GM19438 (cell line): ENCODE data around the gene KCNMB4.
"Not testable (repeated sequence)": the region's sequence is repeated elsewhere in the genome, so short reads cannot be mapped to it uniquely, and the experiment has no call there.

ENCODE experiments used
- ATAC-seq: cut with Tn5 transposase; IDR thresholded peaks from one replicate; pipeline ENCODE4 v1.9.1; 2021; ENCODE audit warnings: low read depth; ENCODE audit not compliant: unreplicated experiment

The KCNMB4 gene

DNA sequence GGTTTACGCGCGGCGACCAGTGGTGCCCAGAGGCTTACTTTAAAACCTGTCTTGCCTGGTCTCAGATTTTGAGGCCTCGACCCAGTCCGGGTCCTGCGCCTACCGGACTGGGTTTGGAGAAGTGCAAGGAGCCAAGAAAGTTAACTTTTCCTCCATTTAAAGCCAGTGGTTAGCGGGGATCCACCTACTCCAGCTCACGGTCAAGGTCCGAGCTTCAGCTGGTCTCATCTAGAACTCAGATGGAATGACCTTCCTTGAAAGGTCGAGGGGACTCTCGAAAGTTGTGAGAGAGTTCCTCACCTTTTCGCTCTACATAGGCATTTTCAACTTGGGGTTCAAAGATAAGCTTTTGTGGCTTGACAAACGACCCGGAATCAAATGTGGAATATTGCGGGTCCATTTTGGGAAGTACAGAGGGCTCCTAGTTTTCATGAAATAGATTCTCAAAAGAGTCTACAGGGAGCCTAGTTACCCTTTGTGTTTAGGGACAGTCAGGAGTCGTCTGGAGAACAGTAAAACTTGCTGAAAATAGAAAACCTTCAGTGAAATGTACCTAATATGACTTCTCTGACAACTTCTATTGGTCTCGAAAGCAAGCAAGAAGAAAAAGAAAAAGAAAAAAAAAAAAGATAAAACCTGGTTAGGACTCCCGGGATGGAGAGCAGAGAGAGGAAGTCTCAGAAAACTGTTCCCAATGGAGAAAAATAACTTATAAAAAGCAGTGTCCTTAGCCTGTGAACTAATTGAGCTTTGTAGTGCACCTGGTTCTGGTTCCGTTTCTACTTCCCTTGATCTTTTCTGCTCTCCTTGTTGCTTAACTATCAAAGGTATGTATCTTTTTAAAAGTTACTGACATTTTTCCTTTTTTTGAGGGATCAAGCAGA lies 1.4 kb downstream of the KCNMB4 start:
- no peak for ATAC-seq

DNA sequence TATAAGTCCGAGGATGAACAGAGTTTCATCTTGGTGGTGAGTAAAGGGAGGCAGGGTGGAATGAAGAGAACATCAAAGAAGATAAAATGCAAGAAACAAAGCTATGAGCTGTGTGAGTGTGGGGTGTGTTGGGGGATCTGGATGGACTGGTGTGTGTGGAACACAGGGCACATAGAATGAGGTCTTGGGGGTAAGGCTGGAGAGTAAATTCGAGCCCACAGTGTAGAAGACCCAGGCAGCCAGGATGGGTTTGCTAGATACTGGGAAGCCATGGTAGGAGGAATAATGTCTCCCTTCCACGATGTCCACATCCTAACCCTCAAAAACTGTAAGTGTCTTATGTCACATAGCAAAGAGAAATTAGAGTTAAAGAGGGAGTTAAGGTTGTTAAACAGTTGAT lies 6.8 kb downstream of the KCNMB4 start:
- no peak for ATAC-seq

DNA sequence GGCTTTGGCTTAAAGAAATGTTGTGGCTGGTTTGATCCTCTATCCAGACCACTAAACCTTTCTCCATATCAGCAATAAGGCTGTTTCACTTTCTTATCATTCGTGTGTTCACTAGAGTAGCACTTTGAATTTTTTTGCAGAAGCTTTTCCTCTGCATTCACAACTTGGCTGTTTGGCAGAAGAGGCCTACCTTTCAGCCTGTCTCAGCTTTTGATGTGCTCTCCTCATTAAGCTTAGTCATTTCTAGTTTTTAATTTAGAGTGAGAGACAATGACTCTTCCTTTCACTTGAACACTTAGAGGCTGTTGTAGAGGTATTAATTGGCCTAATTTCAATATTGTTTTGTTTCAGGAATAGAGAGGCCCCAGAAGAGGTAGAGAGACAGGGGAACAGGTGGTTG lies 13.8 kb downstream of the KCNMB4 start:
- ATAC-seq: no peak

DNA sequence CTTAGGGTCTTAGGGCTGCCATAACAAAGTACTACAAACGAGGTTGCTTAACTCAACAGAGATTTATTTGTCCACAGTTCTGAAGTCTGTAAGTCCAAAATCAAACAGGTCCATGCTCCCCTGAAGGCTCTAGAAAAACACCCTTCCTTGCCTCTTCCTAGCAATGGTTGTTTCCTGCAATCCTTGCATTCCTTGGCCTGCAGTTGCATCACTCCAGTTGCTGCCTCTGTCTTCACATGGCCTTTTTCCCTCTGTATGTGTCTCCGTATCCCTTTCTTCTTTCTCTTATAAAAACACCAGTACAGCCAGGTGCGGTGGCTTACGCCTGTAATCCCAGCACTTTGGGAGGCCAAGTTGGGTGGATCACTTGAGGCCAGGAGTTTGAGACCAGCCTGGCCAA lies 17.4 kb downstream of the KCNMB4 start:
- no peak for ATAC-seq

DNA sequence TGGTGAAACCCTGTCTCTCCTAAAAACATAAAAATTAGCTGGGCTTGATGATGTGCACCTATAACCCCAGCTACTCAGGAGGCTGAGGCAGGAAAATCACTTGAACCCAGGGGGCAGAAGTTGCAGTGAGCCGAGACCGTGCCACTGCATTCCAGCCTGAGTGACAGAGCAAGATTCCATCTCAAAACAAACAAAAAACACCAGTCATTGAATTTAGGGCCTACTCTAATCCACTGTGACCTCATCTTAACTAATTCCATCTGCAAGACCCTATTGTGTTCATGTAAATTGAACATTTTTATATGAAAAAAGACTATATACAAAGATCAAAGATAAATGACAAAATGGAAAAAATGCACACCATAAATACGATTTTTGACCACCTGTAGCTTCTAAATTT lies 17.8 kb downstream of the KCNMB4 start:
- ATAC-seq: no peak

DNA sequence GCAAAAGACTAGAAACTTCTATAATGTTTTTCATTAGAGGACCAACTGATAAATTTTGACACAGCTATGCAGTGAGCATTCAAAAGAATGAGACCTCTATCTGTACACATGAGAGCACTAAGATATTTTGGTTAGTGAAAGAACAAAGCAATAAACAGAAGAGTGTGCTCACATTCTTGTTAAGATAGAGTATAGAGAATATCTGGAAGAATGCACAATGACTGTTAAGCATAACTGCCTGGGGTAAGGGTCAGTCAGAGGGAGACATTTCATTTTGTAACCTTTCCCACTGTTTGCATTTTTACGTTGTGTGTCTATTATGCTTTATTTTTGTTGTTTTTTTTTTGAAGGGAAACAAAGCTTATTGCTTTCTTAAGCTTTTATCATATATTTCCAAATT lies 20.7 kb downstream of the KCNMB4 start:
- ATAC-seq: no peak

DNA sequence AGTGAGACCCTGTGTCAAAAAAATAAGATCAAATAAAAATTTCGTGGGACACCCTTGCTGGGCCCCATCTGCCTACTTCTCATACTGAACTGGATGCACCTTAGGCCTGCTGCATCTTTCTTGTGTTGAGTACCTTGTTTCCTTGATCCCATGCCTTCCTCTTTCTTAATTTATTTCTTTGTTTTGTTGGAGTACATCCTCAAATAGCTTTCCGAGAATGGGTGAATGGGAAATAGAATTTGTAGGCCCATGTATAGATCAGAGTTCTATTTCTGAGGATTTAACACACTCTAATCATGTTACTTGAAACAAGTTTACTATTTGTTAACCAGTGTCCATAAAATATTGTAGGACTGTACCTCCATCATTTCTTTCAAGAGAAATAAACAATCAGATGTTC lies 23.6 kb downstream of the KCNMB4 start:
- no peak for ATAC-seq

DNA sequence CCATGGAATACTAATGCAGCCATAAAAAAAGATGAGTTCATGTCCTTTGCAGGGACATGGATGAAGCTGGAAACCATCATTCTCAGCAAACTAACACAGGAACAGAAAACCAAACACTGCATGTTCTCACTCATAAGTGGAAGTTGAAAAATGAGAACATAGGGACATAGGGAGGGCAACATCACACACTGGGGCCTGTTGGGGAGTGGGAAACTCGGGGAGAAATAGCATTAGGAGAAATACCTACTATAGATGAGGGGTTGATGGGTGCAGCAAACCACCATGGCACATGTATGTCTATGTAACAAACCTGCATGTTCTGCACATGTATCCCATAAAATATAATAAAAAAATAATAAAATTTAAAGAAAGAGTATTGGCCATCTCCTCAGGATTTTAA lies 26.5 kb downstream of the KCNMB4 start:
- ATAC-seq: not testable (repeated sequence)

DNA sequence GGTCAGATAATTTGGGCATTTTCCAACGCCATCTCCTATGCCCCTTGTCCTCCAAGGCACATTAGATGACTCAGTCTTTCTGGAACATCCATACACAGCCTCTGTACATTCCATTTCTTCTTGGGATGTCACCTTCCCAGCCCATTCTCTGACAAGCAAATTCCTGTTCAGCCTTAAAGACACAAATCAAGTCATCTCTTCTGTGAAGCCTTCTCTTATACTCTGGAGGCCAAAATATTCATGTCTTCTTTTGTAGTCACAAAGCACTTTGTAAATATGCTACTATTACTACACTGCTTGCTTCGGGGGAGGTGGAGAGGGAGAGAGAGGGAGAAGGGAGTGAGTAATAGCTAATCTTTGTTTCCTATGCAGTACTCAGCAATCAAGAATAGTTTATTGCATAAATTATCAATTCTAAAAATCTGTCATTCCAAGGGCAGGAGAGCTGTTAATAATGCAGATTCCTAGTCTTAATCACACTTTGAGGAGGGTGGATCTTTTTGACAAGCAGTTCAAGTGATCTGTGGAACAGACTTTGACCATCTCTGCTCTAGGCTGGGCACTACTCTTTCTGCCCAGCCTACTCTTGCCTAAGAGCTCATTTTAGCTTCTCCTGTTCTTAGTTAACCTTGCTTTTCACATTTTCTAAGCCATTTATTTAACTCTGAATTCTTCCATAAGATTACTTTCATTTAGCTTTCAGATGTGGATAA lies 27.9 kb downstream of the KCNMB4 start:
- ATAC-seq: no peak

DNA sequence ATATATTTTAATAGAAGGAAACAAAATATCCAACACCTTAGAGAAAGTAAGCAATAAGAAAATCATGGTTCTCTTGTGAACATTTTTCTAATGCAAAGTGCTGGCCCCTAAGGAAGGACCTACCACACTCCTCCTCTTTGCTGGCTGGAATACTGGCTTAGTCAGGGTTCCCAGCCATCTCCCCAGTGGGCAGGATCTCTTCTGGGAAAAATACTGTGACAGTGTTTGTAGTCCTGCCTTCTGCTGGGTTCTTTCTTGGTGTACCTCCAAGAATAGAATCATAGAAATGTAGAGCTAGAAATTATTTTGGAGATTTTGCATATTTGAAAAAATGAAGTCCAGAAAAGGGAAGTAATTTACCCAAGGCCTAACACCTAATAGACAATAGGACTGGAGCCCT lies 31.9 kb downstream of the KCNMB4 start:
- ATAC-seq: no peak

DNA sequence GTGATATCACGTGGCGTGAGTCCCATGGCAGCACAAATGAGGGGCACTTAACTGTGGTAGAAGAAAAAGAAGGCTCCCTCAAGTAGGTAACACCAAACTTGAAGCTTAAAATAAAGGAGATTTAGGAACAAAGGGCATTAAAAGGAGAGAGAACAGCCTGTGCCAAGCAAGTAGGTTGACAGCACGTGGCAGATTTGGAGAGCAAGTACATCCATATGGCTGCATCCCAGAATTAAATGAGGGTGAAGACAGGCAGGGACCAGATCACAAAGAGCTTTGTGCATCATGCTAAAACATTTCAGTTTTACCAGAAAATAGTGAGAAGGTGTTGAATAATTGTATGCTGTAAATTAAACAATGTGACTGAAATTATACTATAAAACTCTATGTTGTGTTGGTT lies 32.8 kb downstream of the KCNMB4 start:
- ATAC-seq: no peak

DNA sequence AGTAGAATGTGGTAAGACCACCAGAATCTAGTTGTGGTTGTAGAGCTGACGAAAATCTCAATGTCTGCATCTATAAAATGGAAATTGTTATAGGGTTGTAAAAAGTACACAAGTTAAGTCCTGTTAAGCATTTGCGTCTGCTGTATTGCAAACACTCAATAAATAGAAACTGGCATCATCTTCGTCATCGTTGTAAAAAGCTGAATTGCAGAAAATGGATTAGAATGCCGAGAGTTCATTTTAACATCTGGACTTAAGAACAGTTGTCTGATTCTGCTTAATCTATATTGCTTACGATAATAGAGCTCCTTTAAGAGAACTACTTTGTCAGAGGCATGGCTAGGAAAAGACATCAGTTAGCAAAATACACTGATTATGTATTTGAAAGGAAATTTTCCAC lies 33.2 kb downstream of the KCNMB4 start:
- ATAC-seq: no peak

DNA sequence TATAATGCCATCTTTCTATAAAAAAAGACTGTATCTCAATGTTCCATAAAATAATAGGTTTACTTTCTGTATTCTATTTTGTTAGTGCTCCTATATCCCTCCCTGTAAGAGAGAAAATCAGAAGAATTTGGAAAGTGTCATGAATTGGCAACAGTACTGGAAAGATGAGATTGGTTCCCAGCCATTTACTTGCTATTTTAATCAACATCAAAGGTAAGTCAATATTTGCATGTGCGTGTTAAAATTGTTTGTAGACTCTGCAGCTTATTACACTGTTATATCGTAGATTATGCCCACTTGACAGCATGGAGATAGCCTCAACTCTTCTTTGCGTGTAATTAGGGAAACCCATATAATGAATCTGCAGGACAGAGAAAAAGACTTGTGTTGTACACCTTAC lies 34.0 kb downstream of the KCNMB4 start:
- no peak for ATAC-seq

DNA sequence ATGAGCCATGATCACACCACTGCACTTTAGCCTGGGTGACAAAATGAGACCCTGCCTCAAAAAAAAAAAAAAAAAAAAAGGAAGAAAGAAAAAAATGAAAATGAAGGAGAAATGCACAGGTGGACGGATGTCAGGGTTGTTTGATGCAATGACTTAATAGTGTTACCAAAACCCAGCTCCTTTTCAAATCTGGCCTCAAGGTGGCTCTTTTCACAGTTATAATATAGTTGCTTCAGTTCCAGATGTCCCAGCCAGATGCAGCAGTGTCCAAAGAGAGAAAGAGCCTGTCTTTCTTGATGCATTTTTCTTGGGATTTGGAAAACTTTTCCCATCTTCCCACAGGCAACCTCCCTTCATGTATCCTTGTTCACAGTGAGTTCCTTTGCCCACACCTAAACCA lies 36.5 kb downstream of the KCNMB4 start:
- ATAC-seq: no peak

DNA sequence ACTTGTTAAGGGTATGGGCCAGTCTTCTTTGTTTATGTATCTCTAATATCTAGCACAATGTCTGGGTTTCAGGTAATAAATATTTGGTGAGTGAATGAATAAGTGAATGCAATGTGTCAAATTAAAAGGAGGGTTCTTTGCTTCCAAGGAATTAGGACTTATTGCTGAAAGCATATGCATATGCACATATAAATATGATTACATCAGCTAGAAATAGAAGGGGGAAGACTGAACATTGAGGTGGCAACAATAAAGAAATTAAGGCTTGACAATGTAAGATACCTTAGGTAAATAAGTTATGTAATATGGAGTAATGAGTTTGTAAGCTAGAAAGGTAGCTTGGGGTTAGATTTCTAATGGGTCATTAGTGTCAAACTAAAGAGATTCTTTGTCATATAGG lies 37.7 kb downstream of the KCNMB4 start:
- ATAC-seq: no peak

DNA sequence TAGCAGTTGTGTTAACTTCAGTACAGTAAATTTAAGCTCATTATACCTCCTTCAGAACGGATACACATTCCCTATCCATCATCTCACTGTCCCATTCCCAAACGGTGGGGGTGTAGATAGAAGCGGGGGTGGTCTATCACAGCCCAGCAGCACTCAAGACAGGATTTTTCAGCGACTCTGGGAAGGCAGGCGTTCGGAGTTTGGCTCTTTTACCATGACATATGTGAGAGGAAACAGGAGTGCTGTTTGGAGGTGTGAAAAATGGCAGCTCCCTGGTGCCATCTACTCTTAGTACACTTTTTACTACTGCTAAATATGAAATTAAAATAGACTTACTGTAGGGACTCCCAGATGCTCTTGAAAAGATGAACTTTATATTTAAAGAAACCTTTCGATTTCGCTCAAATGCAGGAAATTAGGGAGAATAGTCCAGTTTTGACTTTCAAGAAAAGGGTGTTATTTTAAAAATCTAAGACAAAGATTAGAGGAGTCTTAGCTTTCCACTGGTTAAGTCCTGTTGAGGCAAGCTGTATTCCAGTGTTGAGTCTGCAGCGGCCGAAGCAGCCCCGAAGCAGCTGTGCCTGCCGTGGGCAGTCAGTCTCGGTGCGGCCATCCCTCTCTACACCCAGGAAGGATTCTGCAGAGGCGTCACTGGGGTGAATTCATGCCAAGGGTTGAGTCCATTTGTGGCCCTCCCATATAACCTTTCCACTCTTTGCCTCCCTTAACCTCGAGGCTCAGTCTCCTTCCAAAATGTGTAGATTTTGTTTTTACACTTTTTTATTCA lies 42.1 kb downstream of the KCNMB4 start:
- ATAC-seq: no peak

DNA sequence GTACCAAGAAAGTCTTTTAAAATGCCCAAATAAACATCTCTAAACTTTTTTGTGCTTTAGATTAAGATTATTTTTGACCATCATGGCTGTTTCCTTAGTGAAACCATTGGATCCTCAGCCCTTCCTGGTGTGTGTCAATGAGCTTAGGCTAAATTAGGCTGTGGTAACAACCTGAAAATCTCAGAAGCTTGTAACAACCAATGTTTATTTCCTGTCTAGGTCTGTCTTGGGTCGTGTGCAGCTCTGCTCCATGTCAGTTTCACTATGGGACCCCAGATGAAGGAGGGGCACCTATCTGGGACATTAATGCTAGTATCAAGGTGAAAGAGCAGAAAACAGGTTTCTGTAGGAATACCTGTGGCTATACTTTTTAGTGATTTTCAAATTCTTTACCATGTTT lies 49.9 kb downstream of the KCNMB4 start:
- ATAC-seq: no peak

DNA sequence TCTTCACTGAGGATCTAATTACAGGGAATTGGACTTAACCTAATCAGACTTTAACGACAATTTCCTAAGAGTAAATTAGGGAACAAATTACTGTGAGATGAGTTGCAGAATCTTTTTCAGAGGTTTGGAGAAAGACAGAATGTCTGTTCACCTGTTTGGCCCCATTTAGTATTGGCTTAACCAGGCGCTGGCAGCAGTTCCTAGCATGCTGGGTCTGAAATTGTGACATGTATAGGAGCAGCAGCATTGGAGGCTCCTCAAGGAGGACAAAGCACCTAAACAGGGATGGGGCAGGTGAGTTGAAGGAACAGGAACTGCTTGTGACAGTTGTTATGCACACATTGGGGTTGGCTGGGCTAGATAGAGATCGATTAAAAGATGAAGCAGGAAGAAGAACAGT lies 51.0 kb downstream of the KCNMB4 start:
- ATAC-seq: no peak

DNA sequence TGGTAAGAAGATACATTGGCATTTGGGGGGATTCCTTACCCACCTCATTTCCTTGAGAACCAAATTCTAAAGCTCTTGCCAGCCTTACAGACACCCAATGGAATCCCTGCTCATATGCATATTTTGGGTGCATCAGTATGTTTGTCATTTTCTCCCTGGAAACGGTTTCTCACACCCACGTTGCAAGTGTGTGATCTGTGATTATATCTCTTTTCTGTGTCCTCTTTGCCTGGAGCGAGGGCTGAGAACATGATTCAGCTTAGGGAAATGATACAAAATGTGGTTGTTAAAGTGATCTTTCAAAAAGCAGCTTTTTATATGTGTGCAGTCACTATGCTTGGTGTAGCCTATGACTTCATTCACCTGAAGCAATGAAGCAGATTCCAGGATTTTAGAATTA lies 52.0 kb downstream of the KCNMB4 start:
- ATAC-seq: no peak

DNA sequence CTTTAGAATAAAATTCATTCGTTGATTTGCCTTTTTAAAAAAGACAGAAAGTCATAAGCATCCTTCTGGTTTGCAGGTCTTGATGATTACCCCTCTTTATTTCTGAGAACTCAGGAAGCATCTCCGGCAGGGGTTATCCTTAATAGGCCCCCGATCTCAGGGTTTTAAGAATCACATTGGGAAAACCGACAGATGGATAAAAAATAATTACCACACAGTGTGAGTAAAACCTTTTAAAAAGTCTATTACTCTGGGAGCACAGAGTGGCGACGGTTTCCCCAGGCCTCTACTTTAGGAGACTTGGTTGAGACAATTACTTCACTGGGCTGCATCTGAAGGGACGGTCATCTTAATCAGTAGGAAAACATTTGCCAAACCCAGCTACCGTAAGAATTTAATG lies 56.5 kb downstream of the KCNMB4 start:
- no peak for ATAC-seq

DNA sequence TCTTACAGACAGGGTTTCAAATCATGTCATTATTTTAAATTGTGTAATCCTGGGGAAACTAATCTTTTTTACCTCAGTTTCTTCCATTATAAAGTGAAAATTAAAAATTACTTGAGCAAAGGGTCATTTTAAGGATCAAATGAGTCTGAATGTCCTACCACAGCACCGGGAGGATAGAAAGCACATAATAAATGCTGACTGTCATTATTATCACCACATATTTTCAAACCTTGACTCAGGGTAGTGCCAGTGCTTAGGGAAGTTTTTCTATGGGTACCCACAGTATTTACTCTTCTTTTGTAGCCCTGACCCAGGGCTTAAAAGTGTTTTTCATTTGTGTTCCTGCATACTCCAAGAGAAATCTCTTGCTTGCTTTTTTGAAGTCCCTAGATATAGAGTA lies 60.5 kb downstream of the KCNMB4 start:
- ATAC-seq: no peak
